GM12878 (cell line): Measurements from ENCODE around the gene OR6B2. TPM values are rescaled to one million over a fixed set of nuclear protein-coding genes. Genes with fewer than 3 reads are reported as not detected.

Source experiments
- ATAC-seq: fragments of 200-7000 bp; cut with Tn5 transposase; 3 replicates; pipeline ENCODE4 v1.9.1; 2020; ENCODE audit warnings: mild to moderate bottlenecking, moderate library complexity
- BruUV-seq: library from RNA; stranded (reverse); fragments of 400-500 nt; replicated peaks from 2 replicates; lab custom pipeline; 2021; lab: Mats Ljungman, UMichigan
- CTCF ChIA-PET: fragments of 300-600 bp; sonication (Branson Sonifier 250); formaldehyde crosslinking; extraction: SDS; loops from one replicate; lab custom pipeline; 2021; ENCODE audit warnings: inconsistent platforms; lab: Yijun Ruan, JAX
- POLR2A ChIA-PET: fragments of 350-600 bp; formaldehyde crosslinking; extraction: SDS; loops from one replicate; lab custom pipeline; 2021; ENCODE audit warnings: inconsistent platforms; lab: Charles Lee
- RAD21 ChIA-PET: fragments of 300-600 bp; sonication (Branson Sonifier 250); formaldehyde crosslinking; loops from one replicate; lab custom pipeline; 2023; ENCODE audit warnings: antibody characterized with exemption; ENCODE audit not compliant: unreplicated experiment; lab: Charles Lee
- SMC1A ChIA-PET: fragments of 300-600 bp; sonication (Branson Sonifier 250); formaldehyde crosslinking; loops from one replicate; lab custom pipeline; 2023; ENCODE audit not compliant: unreplicated experiment, uncharacterized antibody; lab: Charles Lee
- DNase-seq: peaks from one replicate; pipeline ENCODE4 v3.0.0-alpha.2; 2011; ENCODE audit warnings: low read depth, low spot score
- FAIRE-seq: peaks from 3 replicates; lab custom pipeline; 2011; peaks lifted over from hg19 to GRCh38; lab: Jason Lieb, UNC
- H2AFZ ChIP-seq: 2 replicates; pipeline ENCODE4 v1.6.0; 2011; ENCODE audit warnings: low read depth, low read length, control low read depth; ENCODE audit not compliant: control insufficient read depth
- H3K27ac ChIP-seq: 2 replicates; pipeline ENCODE4 v1.5.1; 2011; ENCODE audit warnings: control low read depth; ENCODE audit not compliant: control insufficient read depth, insufficient read depth
- H3K27me3 ChIP-seq, 2 experiments: replicated peaks in 1 of 2; 2 replicates each; pipeline versions ENCODE4 v1.6.0 to v1.6.1; 2011; ENCODE audit warnings: low read length in 1 of 2; ENCODE audit not compliant: control insufficient read depth in 2 of 2, insufficient read depth in 2 of 2
- H3K36me3 ChIP-seq, 2 experiments: 2 replicates each; pipeline ENCODE4 v1.5.1; 2011; ENCODE audit warnings: low read length in 1 of 2; ENCODE audit not compliant: control insufficient read depth in 2 of 2, insufficient read depth in 2 of 2
- H3K4me1 ChIP-seq: 2 replicates; pipeline ENCODE4 v1.6.1; 2011; ENCODE audit warnings: mild to moderate bottlenecking, low read length, moderate library complexity, mixed read lengths; ENCODE audit not compliant: control insufficient read depth, insufficient read depth
- H3K4me2 ChIP-seq: 2 replicates; pipeline ENCODE4 v1.6.0; 2011; ENCODE audit warnings: control low read depth; ENCODE audit not compliant: control insufficient read depth, insufficient read depth
- H3K4me3 ChIP-seq: fragments of 200-600 bp; sonication (generic); 2 replicates; pipeline ENCODE4 v1.5.1; 2016
- H3K79me2 ChIP-seq: 2 replicates; pipeline ENCODE4 v1.6.0; 2011; ENCODE audit warnings: low read length; ENCODE audit not compliant: control insufficient read depth, insufficient read depth
- H3K9ac ChIP-seq: 2 replicates; pipeline ENCODE4 v1.8.0; 2011; ENCODE audit warnings: low read length, control low read depth, mixed read lengths; ENCODE audit not compliant: control insufficient read depth, insufficient read depth
- H3K9me3 ChIP-seq: replicated peaks from 3 replicates; pipeline ENCODE4 v1.5.1; 2011; ENCODE audit warnings: mild to moderate bottlenecking, low read length; ENCODE audit not compliant: control insufficient read depth, insufficient read depth
- H4K20me1 ChIP-seq: 2 replicates; pipeline ENCODE4 v1.6.0; 2011; ENCODE audit not compliant: control insufficient read depth, insufficient read depth
- ASH2L ChIP-seq: fragments of 300-600, 200-600 bp; sonication (generic); IDR thresholded peaks from 2 replicates; pipeline ENCODE4 v1.6.1; 2017; ENCODE audit warnings: low read depth, mild to moderate bottlenecking, borderline replicate concordance
- BCL11A ChIP-seq: IDR thresholded peaks from 2 replicates; pipeline ENCODE4 v1.6.1; 2011; ENCODE audit warnings: low read depth, low read length
- CBFB ChIP-seq: IDR thresholded peaks from 2 replicates; pipeline ENCODE4 v1.6.1; 2016; ENCODE audit warnings: antibody characterized with exemption, low read depth
- CHD4 ChIP-seq: fragments of 200-600 bp; sonication (generic); IDR thresholded peaks from 2 replicates; pipeline ENCODE4 v1.6.1; 2016; ENCODE audit warnings: mild to moderate bottlenecking
- EGR1 ChIP-seq, 2 experiments: IDR thresholded peaks; 1 replicate in 1 of 2; 2 replicates in 1 of 2; pipeline ENCODE4 v1.6.1; 2011 to 2012; ENCODE audit warnings: low read depth in 2 of 2, low read length in 2 of 2, borderline replicate concordance in 1 of 2, mild to moderate bottlenecking in 1 of 2, moderate library complexity in 1 of 2
- GABPA ChIP-seq: IDR thresholded peaks from 2 replicates; pipeline ENCODE4 v1.6.1; 2014; ENCODE audit warnings: antibody characterized with exemption, low read depth, mild to moderate bottlenecking, inconsistent platforms
- HDAC2 ChIP-seq: fragments of 200-600 bp; sonication (generic); IDR thresholded peaks from 2 replicates; pipeline ENCODE4 v1.6.1; 2017
- HDGF ChIP-seq: fragments of 450-650 bp; IDR thresholded peaks from 2 replicates; pipeline ENCODE4 v1.6.1; 2016; ENCODE audit warnings: antibody characterized with exemption
- NBN ChIP-seq: fragments of 450-650 bp; IDR thresholded peaks from 2 replicates; pipeline ENCODE4 v1.6.1; 2016
- NFXL1 ChIP-seq: fragments of 450-650 bp; IDR thresholded peaks from 2 replicates; pipeline ENCODE4 v1.6.1; 2017; ENCODE audit warnings: antibody characterized with exemption, mild to moderate bottlenecking, borderline replicate concordance
- NFYA ChIP-seq: IDR thresholded peaks from 2 replicates; pipeline ENCODE4 v1.6.1; 2011; ENCODE audit warnings: low read depth, mild to moderate bottlenecking, low read length, improper control_type of control experiment, borderline replicate concordance
- RAD51 ChIP-seq: fragments of 450-650 bp; IDR thresholded peaks from 2 replicates; pipeline ENCODE4 v1.6.1; 2016; ENCODE audit warnings: moderate library complexity, mild to moderate bottlenecking, inconsistent platforms
- RCOR1 ChIP-seq: conservative IDR thresholded peaks from 2 replicates; pipeline ENCODE4 v1.6.1; 2012; ENCODE audit warnings: low read depth, low read length, improper control_type of control experiment
- RUNX3 ChIP-seq: IDR thresholded peaks from 2 replicates; pipeline ENCODE4 v1.6.1; 2012; ENCODE audit warnings: low read length, inconsistent platforms
- ZZZ3 ChIP-seq: IDR thresholded peaks from 2 replicates; pipeline ENCODE4 v1.6.1; 2011; ENCODE audit warnings: low read depth; ENCODE audit not compliant: control insufficient read depth, insufficient read length
- WGBS: methylation state at CpG from one replicate; pipeline ENCODE4 v1.1.6; 2016; ENCODE audit warnings: low lambda C conversion rate; ENCODE audit not compliant: insufficient replicate concordance, insufficient coverage; ENCODE audit errors: missing lambda C conversion rate; 5-methylcytosine and 5-hydroxymethylcytosine counted together
- in situ Hi-C: fragments of 300-500 bp; cut with MboI; formaldehyde crosslinking; loops from 9 replicates; pipeline ENCODE4 v1.14.3; 2018; ENCODE audit warnings: mixed read lengths
- intact Hi-C: fragments of 100-400 bp; cut with micrococcal nuclease; formaldehyde crosslinking; loops from one replicate; pipeline ENCODE4 v1.14.2; 2022; ENCODE audit not compliant: unreplicated experiment
- polyA plus RNA-seq, 11 experiments: library from polyadenylated mRNA; depleted of rRNA in 4 of 11; unstranded in 6 of 11; stranded (reverse) in 5 of 11; fragments of >200 nt; fragmentation: Nextera tagmentation in 4 of 11; fragmentation: Illumina TruSeq in 1 of 11; extraction: Ambion mirVana in 4 of 11; extraction: Trizol in 1 of 11; gene quantifications; 1 replicate in 1 of 11; 2 replicates in 10 of 11; pipeline versions ENCODE4 v1.2.1 to v1.2.3, GENCODE V29; 2011 to 2016; ENCODE audit warnings: inconsistent platforms in 2 of 11, missing spikeins in 2 of 11, low read depth in 1 of 11
- total RNA-seq, 4 experiments: library from RNA; depleted of rRNA in 3 of 4; stranded (reverse); fragments of >200 nt in 3 of 4; fragmentation: Illumina TruSeq in 1 of 4; extraction: Trizol in 1 of 4; gene quantifications; 2 replicates each; pipeline versions ENCODE4 v1.2.1 to v1.2.3, GENCODE V29; 2013 to 2021
- TF ChIP-seq, protein P1 (sequence below): fragments of 450-650 bp; IDR thresholded peaks from 2 replicates; pipeline ENCODE4 v1.6.1; 2014; ENCODE audit warnings: mild to moderate bottlenecking
- TF ChIP-seq, protein P2 (sequence below): fragments of 450-650 bp; IDR thresholded peaks from 2 replicates; pipeline ENCODE4 v1.6.1; 2017; ENCODE audit warnings: mild to moderate bottlenecking, moderate library complexity

OR6B2 gene
- total and polyA plus RNA-seq, 10 of the 15 experiments (the other 5 are each of a cell fraction or from before 2014, with no cell fraction given) = not detected

DNA sequence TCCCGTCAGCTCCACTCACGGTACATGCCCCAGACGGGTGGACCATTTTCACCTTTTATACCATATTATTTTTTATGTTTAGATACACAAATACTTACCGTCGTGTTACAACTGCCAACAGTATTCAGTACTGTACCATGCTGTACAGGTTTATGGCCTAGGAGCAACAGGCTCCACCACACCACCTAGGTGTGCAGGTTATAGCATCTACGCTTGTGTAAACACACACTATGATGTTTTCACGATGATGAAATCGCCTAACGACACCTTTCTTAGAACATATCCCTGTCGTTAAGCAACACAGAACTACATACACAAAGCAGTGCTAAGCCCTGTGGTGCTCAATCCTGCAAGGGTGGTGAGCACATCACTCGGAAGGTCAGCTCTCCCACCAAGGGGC, 29.6 kb downstream of the OR6B2 start:
- POLR2A ChIA-PET = no interaction called here
- Histone ChIP-seq H3K9me3 (no peaks in the 10 kb centered on the region), H4K20me1 (no peaks in the 10 kb centered on the region), H3K27ac (no peak overlapping the region), H3K4me2 (no peak overlapping the region), H3K9ac (no peak overlapping the region), H3K4me1 (no peaks in the 10 kb centered on the region), H2AFZ (no peak overlapping the region), H3K27me3 (no peaks in the 10 kb centered on the region), H3K4me3 (no peak overlapping the region), H3K36me3 (peaks cover 14 to 23% of the 10 kb centered on the region in 2 experiments), H3K79me2 (no peaks in the 10 kb centered on the region)
- SMC1A ChIA-PET = no interaction called here
- FAIRE-seq (no peak), ATAC-seq (no peak), DNase-seq (no peak)
- CTCF ChIA-PET = interaction anchor here (1.8 kb wide), 1 partner anchor 9 kb away, joined by 11 read pairs; no protein-coding TSS in a partner anchor
- in situ Hi-C loops (no loop called here), intact Hi-C loops (no loop called here)
- no peak for TF ChIP-seq HDGF
- TF ChIP-seq, protein P1, sequence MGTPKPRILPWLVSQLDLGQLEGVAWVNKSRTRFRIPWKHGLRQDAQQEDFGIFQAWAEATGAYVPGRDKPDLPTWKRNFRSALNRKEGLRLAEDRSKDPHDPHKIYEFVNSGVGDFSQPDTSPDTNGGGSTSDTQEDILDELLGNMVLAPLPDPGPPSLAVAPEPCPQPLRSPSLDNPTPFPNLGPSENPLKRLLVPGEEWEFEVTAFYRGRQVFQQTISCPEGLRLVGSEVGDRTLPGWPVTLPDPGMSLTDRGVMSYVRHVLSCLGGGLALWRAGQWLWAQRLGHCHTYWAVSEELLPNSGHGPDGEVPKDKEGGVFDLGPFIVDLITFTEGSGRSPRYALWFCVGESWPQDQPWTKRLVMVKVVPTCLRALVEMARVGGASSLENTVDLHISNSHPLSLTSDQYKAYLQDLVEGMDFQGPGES = no peak
- TF ChIP-seq CBFB = no peak
- TF ChIP-seq GABPA = no peak
- no peak for TF ChIP-seq BCL11A
- TF ChIP-seq HDAC2 = no peak
- TF ChIP-seq CHD4 = no peak
- no peak for TF ChIP-seq RCOR1
- TF ChIP-seq, protein P2, sequence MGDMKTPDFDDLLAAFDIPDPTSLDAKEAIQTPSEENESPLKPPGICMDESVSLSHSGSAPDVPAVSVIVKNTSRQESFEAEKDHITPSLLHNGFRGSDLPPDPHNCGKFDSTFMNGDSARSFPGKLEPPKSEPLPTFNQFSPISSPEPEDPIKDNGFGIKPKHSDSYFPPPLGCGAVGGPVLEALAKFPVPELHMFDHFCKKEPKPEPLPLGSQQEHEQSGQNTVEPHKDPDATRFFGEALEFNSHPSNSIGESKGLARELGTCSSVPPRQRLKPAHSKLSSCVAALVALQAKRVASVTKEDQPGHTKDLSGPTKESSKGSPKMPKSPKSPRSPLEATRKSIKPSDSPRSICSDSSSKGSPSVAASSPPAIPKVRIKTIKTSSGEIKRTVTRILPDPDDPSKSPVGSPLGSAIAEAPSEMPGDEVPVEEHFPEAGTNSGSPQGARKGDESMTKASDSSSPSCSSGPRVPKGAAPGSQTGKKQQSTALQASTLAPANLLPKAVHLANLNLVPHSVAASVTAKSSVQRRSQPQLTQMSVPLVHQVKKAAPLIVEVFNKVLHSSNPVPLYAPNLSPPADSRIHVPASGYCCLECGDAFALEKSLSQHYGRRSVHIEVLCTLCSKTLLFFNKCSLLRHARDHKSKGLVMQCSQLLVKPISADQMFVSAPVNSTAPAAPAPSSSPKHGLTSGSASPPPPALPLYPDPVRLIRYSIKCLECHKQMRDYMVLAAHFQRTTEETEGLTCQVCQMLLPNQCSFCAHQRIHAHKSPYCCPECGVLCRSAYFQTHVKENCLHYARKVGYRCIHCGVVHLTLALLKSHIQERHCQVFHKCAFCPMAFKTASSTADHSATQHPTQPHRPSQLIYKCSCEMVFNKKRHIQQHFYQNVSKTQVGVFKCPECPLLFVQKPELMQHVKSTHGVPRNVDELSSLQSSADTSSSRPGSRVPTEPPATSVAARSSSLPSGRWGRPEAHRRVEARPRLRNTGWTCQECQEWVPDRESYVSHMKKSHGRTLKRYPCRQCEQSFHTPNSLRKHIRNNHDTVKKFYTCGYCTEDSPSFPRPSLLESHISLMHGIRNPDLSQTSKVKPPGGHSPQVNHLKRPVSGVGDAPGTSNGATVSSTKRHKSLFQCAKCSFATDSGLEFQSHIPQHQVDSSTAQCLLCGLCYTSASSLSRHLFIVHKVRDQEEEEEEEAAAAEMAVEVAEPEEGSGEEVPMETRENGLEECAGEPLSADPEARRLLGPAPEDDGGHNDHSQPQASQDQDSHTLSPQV = no peak
- no peak for TF ChIP-seq RUNX3
- no peak for TF ChIP-seq NBN
- TF ChIP-seq RAD51 = no peak
- TF ChIP-seq ZZZ3 = no peak
- no peak for TF ChIP-seq EGR1 (IDR thresholded peaks at IDR 0.05; ENCODE audit: borderline replicate concordance in 1 of 2, low read depth in 2 of 2, low read length in 2 of 2)
- no peak for TF ChIP-seq NFXL1
- no peak for TF ChIP-seq ASH2L
- TF ChIP-seq NFYA = no peak
- RAD21 ChIA-PET = no interaction called here
- no TSS peak for BruUV-seq
- 98% methylated on average over 11 of the region's 11 CpGs for WGBS
